M059J (cell line): ENCODE data around the gene KRTAP12-1. TPM values are rescaled to one million over a fixed set of nuclear protein-coding genes. Genes with fewer than 3 reads are reported as not detected.
"Not testable (repeated sequence)": the region's sequence is repeated elsewhere in the genome, so short reads cannot be mapped to it uniquely, and the experiment has no call there.

Source experiments
- DNase-seq: peaks from one replicate; pipeline ENCODE4 v3.0.0-alpha.2; 2012; ENCODE audit warnings: low read depth
- total RNA-seq: library from RNA; depleted of rRNA; stranded (reverse); fragments of >200 nt; shearing (Covaris generic); gene quantifications from 2 replicates; pipeline ENCODE4 v1.2.3, GENCODE V29; 2014; rRNA removed

Gene KRTAP12-1
- total RNA-seq, 1 experiment from 2014 or later, result not detected

DNA sequence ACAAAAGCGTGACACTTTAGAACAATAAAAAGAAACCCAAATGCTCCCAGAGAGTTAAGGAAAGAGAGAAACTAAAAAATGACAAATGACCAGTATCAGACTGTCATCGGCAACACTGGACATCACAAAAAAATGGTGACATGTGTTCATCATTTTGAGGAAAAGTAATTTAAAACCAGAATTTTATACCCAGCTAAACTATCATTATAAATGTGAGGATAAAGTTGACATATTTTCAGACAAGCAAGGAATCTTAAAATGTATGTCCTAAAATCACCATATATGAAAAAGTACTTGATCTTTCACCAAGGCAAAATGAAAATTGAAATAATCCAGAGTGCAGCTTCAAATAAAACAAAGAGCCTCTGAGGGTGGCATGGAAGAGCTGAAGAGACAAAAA lies 37.1 kb downstream of the KRTAP12-1 start:
- no peak for DNase-seq

- no peak for DNase-seq
Observed at GRCh38 chr21:44643741-44644310, 38.1 kb downstream of the KRTAP12-1 start.

DNA sequence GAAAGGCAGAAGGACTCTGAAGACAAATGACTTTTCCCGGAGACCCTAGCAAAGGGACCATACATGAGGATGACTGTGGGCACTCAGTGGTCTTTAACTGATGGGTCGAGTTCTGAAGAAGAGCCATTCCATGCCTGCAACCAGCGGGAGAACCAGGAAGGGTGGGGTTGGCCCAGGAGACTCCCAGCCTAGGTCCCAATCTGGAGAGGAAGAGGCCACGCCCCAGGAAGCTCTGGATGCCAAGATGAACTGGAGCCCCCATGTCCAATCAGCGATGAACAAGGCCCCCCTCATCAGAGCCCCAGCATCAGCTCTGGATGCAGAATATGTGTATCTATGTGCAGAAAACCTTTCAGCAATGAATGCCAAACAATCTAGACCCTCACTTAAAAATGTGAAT lies 41.2 kb downstream of the KRTAP12-1 start:
- no peak for DNase-seq

- no peak for DNase-seq
Observed at GRCh38 chr21:44639331-44639655, 42.7 kb downstream of the KRTAP12-1 start.

DNA sequence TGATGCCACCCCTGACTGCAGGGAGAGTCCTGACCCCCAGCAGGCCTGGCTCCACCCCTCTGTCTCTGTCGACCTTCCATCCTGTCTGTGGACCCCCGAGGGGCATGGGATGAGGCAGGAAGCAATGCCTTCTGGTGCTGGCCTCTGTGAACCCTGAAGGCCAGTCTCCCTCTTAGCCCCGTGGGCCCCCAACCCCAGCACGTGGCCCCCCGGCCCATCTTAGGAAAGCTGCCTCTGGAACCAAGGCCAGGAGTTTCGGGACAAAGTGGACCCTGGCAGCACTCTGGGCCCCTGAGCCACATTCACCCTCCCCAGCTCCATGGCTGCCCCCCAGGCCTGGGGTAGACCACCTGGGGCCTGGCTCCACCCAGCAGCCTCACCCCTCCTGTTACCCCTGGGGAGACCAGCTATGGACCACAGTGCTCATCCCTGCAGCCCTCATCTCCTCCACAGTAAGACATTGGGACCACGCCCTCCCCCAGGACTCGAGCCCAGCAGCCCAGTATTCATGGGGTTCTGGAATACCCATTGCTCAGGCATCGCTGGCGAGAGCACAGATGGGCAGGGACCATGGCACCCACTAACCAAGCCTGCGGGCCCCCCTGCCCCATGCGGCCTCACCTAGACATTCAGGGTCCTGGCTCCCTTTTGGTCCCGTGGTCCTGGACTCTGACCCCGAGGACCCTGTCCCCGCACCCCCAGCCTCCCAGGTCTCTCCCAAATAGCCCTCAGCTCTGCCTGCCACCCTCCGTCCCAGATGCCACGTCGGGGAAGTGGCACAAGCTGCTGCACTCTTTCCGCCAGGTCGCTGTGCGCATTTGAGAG lies 43.2 kb downstream of the KRTAP12-1 start:
- DNase-seq, result not testable (repeated sequence)

- DNase-seq, result not testable (repeated sequence)
Observed at GRCh38 chr21:44637851-44638348, 44.1 kb downstream of the KRTAP12-1 start.

DNA sequence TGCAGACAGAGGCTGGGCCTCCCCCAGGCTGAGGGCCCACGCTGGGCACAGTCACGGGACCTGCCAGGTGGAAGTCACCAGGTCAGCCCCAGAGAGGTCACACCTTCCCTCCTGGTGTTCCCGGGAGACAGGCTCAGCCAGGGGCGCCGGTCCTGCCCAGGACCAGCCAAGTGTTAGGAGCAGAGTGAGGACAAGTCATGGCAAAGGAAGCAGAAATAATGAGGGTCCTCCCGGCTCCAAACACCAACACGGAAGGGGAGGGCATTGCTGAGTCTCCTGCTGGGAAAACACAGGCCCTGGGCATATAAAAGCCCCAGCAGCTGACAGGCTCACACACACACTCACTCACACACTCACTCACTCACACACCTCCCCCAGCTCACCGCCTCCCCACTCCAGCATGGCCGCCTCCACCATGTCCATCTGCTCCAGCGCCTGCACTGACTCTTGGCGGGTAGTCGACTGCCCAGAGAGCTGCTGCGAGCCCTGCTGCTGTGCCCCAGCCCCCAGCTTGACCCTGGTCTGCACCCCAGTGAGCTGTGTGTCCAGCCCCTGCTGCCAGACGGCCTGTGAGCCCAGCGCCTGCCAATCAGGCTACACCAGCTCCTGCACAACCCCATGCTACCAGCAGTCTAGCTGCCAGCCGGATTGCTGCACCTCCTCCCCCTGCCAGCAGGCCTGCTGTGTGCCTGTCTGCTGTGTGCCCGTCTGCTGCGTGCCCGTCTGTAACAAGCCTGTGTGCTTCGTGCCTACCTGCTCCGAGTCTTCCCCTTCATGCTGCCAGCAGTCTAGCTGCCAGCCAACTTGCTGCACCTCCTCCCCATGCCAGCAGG lies 44.7 kb downstream of the KRTAP12-1 start, which contains the start of gene KRTAP10-10:
TSS of gene KRTAP10-10 (plus strand) at position 339 of the 833 bp plus-strand sequence. CDS start at position 401, 62 bp downstream.
- no peak for DNase-seq

GRCh38 chr21:44636209-44637017 lies 45.5 kb downstream of the KRTAP12-1 start:
- no peak for DNase-seq

GRCh38 chr21:44632067-44632466 lies 49.9 kb downstream of the KRTAP12-1 start:
- DNase-seq, result no peak

Other genes starting within 250 kb of the KRTAP12-1 start
- not detected in 2 replicates for gene LRRC3, start 226.7 kb downstream of the KRTAP12-1 start, total RNA-seq
- gene KRTAP10-1, start 142.0 kb downstream of the KRTAP12-1 start, total RNA-seq, result not detected in 2 replicates
- gene KRTAP10-2, start 130.7 kb downstream of the KRTAP12-1 start, total RNA-seq, result not detected in 2 replicates
- gene KRTAP10-3, start 123.4 kb downstream of the KRTAP12-1 start, total RNA-seq, result not detected in 2 replicates
- gene KRTAP10-4, start 108.4 kb downstream of the KRTAP12-1 start, total RNA-seq, result not detected in 2 replicates
- gene KRTAP10-5, start 101.6 kb downstream of the KRTAP12-1 start, total RNA-seq, result not detected in 2 replicates
- gene KRTAP10-6, start 89.7 kb downstream of the KRTAP12-1 start, total RNA-seq, result not detected in 2 replicates
- not detected in 2 replicates for gene KRTAP10-7, start 81.6 kb downstream of the KRTAP12-1 start, total RNA-seq
- gene KRTAP10-8, start 70.1 kb downstream of the KRTAP12-1 start, total RNA-seq, result not detected in 2 replicates
- not detected in 2 replicates for gene KRTAP10-9, start 55.1 kb downstream of the KRTAP12-1 start, total RNA-seq
- not detected in 2 replicates for gene KRTAP10-10, start 44.8 kb downstream of the KRTAP12-1 start, total RNA-seq
- gene KRTAP10-11, start 35.7 kb downstream of the KRTAP12-1 start, total RNA-seq, result not detected in 2 replicates
- not detected in 2 replicates for gene KRTAP12-4, start 27.5 kb downstream of the KRTAP12-1 start, total RNA-seq
- gene KRTAP12-3, start 24.2 kb downstream of the KRTAP12-1 start, total RNA-seq, result not detected in 2 replicates
- not detected in 2 replicates for gene KRTAP12-2, start 15.2 kb downstream of the KRTAP12-1 start, total RNA-seq
- gene KRTAP10-12, start 15.0 kb upstream of the KRTAP12-1 start, total RNA-seq, result not detected in 2 replicates
- not detected in 2 replicates for gene TSPEAR, start 29.4 kb upstream of the KRTAP12-1 start, total RNA-seq
- 74.0 and 90.6 TPM in 2 replicates for gene UBE2G2, start 119.7 kb upstream of the KRTAP12-1 start, total RNA-seq
- 198 and 200 TPM in 2 replicates for gene SUMO3, start 135.9 kb upstream of the KRTAP12-1 start, total RNA-seq
- gene PTTG1IP, start 191.5 kb upstream of the KRTAP12-1 start, total RNA-seq, result 470 and 558 TPM in 2 replicates
- gene ITGB2, start 238.7 kb upstream of the KRTAP12-1 start, total RNA-seq, result 0.10 TPM in 1 of 2 replicates, not detected in the other